ENCODE measurements around the gene PLEKHO2.

DNA sequence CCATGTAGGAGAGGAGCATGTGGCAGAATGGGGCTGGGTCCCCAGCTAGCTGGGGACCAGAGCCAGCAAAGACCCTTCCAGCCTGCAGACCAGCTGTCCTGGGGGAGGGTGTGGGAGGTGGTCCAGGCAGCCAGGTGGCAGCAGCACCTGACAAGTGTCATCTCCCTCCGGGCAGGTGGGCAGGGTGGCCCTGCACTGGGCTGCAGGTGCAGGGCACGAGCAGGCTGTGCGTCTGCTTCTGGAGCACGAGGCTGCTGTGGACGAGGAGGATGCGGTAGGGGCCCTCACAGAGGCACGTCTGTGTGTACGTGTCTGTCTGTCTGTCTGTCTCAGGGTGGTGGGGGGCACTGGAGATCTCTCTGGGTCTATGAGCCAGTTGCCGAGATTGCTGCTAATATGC, 75.5 kb downstream of the PLEKHO2 start:
- TF ChIP-seq, protein P1, sequence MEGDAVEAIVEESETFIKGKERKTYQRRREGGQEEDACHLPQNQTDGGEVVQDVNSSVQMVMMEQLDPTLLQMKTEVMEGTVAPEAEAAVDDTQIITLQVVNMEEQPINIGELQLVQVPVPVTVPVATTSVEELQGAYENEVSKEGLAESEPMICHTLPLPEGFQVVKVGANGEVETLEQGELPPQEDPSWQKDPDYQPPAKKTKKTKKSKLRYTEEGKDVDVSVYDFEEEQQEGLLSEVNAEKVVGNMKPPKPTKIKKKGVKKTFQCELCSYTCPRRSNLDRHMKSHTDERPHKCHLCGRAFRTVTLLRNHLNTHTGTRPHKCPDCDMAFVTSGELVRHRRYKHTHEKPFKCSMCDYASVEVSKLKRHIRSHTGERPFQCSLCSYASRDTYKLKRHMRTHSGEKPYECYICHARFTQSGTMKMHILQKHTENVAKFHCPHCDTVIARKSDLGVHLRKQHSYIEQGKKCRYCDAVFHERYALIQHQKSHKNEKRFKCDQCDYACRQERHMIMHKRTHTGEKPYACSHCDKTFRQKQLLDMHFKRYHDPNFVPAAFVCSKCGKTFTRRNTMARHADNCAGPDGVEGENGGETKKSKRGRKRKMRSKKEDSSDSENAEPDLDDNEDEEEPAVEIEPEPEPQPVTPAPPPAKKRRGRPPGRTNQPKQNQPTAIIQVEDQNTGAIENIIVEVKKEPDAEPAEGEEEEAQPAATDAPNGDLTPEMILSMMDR (IDR thresholded peaks at IDR 0.05), result no peak
- no peak for TF ChIP-seq POLR2A (IDR thresholded peaks at IDR 0.05)

All from esophagus squamous epithelium (tissue), 4 donors.